ENCODE measurements around the gene MCF2L.
A peak's percentile ranks its signal among the peaks of the same experiment; 100 is the strongest.
"Not testable (repeated sequence)": the region's sequence is repeated elsewhere in the genome, so short reads cannot be mapped to it uniquely, and the experiment has no call there.

MCF2L gene

GRCh38 chr13:113027095-113027494, 58.1 kb downstream of the MCF2L start:
- no peak overlapping the region for H3K4me3 ChIP-seq (ENCODE audit: low read depth, low read length)
- H3K27me3 ChIP-seq (replicated peaks): peaks cover 15% of the 10 kb centered on the region
- no peak for TF ChIP-seq CTCF (IDR thresholded peaks at IDR 0.05; ENCODE audit: low read depth, low read length, missing control alignments)
- DNase-seq: no peak
- in situ Hi-C loops (cut with HindIII; ENCODE audit: low pct_ligation_motif_present, low sequenced_read_pairs): no loop called here
- no peak overlapping the region for H3K27ac ChIP-seq
- H3K36me3 ChIP-seq (replicated peaks): no peaks in the 10 kb centered on the region

- H3K36me3 ChIP-seq (replicated peaks): no peaks in the 10 kb centered on the region
- in situ Hi-C loops (cut with HindIII; ENCODE audit: low pct_ligation_motif_present, low sequenced_read_pairs): no loop called here
Measured at GRCh38 chr13:113027566-113027965, 58.6 kb downstream of the MCF2L start.

GRCh38 chr13:113028336-113029060, 59.5 kb downstream of the MCF2L start:
- no peak overlapping the region for H3K27ac ChIP-seq
- TF ChIP-seq CTCF (IDR thresholded peaks at IDR 0.05; ENCODE audit: low read depth, low read length, missing control alignments): no peak
- H3K36me3 ChIP-seq (replicated peaks): no peaks in the 10 kb centered on the region
- in situ Hi-C loops (cut with HindIII; ENCODE audit: low pct_ligation_motif_present, low sequenced_read_pairs): no loop called here
- no peak for DNase-seq
- H3K27me3 ChIP-seq (replicated peaks): peaks cover 4% of the 10 kb centered on the region
- no peak overlapping the region for H3K4me3 ChIP-seq (ENCODE audit: low read depth, low read length)

More at GRCh38 chr13:113027566-113027965, 58.6 kb downstream of the MCF2L start:
- H3K27ac ChIP-seq: no peak overlapping the region
- no peak overlapping the region for H3K4me3 ChIP-seq (ENCODE audit: low read depth, low read length)
- no peak for DNase-seq
- H3K27me3 ChIP-seq (replicated peaks): peaks cover 12% of the 10 kb centered on the region
- TF ChIP-seq CTCF (IDR thresholded peaks at IDR 0.05; ENCODE audit: low read depth, low read length, missing control alignments): no peak

- Histone ChIP-seq H3K36me3 (replicated peaks) (no peaks in the 10 kb centered on the region), H3K27ac (no peak overlapping the region), H3K4me3 (ENCODE audit: low read depth, low read length) (no peak overlapping the region), H3K27me3 (replicated peaks) (no peaks in the 10 kb centered on the region)
- in situ Hi-C loops (cut with HindIII; ENCODE audit: low pct_ligation_motif_present, low sequenced_read_pairs): no loop called here
- TF ChIP-seq CTCF (IDR thresholded peaks at IDR 0.05; ENCODE audit: low read depth, low read length, missing control alignments): no peak
- no peak for DNase-seq
Measured at GRCh38 chr13:113029061-113029445, 60.0 kb downstream of the MCF2L start.

GRCh38 chr13:113029487-113030258, 60.7 kb downstream of the MCF2L start:
- H3K27ac ChIP-seq: no peak overlapping the region
- peak; percentile 97 for TF ChIP-seq CTCF (IDR thresholded peaks at IDR 0.05; ENCODE audit: low read depth, low read length, missing control alignments)
- DNase-seq: no peak
- in situ Hi-C loops (cut with HindIII; ENCODE audit: low pct_ligation_motif_present, low sequenced_read_pairs): no loop called here
- no peaks in the 10 kb centered on the region for H3K36me3 ChIP-seq (replicated peaks)
- H3K27me3 ChIP-seq (replicated peaks): no peaks in the 10 kb centered on the region
- H3K4me3 ChIP-seq (ENCODE audit: low read depth, low read length): no peak overlapping the region

GRCh38 chr13:113030259-113030640, 61.2 kb downstream of the MCF2L start:
- in situ Hi-C loops (cut with HindIII; ENCODE audit: low pct_ligation_motif_present, low sequenced_read_pairs); H3K27ac ChIP-seq; H3K27me3 ChIP-seq (replicated peaks); H3K4me3 ChIP-seq (ENCODE audit: low read depth, low read length); H3K36me3 ChIP-seq (replicated peaks); DNase-seq: not testable (repeated sequence)

Data from brain microvascular endothelial cell (primary cell).